ENCODE results near the gene PDK3.

Gene PDK3

DNA sequence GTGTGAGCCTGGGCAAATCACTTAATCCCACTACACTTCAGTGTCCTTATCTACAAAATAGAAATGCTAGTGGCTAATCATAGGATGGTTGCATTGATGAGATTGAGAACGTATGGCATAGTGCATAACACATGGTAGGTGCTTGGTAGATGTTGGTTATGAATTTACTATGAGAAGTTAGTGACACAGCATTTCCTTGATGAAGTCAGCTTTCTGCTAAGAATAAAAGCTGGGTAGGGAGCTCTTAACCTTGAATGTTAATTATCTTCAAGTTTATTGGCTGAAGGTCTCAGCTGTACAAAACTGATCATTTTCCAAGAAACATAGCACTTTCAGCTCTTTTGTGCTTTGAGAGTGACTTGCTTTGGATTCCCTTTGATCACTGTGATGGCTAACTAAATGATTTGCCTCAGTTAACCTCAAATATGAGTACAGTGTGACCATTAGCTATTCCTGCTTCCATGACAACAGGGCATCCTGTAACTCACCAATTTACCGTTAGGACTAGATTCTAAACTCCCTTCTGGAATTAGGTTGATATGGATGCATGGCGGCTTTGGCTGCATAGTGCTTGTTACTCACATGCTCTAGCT is 17.8 kb downstream of the PDK3 start:
- no peak for DNase-seq (ENCODE audit: low read depth)

DNA sequence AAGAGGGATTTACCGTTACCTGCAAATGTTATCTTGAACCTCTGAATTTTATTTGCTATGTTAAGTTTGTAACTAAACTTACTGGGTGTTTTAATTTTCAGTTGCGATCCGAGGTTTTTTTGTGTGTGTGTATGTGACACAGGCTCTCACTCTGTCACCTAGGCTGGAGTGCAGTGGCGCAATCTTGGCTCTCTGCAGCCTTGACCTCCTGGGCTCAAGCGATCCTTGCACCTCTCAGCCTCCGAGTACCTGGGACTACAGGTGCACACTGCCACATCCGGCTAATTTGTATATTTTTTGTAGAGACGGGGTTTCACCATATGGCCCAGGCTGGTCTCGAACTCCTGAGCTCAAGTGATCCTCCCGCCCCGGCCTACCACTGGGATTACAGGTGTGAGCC is 18.5 kb downstream of the PDK3 start:
- DNase-seq (ENCODE audit: low read depth): no peak

DNA sequence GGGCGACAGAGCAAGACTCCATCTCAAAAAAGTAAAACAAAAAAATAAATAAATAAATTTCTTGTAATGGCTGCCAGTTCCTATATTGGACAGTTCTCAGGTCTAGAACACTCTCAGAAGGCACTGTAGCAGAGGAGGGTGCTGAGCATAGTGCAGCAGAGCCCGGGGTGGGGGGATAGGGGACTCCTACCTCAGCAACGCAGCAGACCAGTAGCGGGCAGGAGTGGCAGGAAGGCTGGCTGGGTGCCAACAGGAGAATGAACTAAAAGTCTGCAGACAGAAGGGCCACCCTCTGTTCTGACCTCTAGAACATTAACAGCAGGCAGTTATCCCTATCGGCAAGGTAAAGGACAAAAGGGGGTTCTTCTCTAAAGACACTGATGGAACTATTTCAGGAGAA is 20.2 kb downstream of the PDK3 start:
- DNase-seq (ENCODE audit: low read depth): no peak

DNA sequence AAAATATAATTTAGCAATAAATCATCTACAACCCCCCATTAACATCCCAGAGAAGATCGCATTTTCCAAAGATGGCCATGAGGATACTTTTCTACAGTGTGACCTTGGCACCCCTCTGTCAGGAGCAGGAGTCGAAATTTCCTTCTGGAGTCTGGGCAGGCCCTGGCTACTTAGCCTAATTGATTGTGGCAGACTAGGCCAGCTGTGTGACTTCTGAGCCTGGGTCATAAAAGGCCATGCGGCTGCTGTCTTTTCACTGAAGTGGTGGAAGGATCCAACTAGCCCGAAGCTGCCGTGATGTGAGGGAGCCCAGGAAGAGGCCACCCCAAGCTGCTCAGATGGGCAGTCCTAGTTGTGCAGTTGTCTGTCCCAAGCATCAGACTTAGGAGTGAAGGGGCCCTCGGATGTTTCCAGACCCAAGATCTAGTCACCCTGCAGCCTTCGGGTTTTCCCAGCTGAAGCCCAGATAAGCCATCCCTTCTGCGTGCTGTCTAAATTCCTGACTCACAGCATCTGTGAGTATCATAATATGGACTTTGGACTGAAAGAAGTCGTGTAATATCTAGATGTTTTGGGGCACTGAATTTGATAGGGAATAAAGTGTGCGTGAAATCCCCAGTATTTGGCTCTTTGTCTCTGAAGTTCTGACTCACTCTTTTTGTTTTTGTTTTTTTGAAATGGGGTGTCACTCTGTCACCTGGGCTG is 21.0 kb downstream of the PDK3 start:
- DNase-seq (ENCODE audit: low read depth): no peak

DNA sequence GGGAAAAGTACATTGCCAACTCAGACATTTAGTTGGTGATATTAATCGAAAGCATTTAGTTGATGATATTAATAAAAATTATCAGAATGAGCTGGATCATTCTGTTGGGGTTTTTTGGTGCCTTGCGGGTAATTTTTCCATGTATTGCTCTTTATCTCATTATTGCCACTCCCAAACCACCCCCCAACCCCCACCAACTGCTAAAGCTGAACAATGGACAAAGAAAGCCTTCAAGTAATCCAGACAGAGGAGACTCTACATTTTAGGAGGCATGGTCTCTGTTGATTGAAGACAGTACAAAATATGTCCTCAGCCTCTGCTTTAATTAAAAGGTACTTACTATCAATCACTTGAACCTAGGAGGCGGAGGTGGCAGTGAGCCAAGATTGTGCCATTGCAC is 22.5 kb downstream of the PDK3 start:
- no peak for DNase-seq (ENCODE audit: low read depth)

DNA sequence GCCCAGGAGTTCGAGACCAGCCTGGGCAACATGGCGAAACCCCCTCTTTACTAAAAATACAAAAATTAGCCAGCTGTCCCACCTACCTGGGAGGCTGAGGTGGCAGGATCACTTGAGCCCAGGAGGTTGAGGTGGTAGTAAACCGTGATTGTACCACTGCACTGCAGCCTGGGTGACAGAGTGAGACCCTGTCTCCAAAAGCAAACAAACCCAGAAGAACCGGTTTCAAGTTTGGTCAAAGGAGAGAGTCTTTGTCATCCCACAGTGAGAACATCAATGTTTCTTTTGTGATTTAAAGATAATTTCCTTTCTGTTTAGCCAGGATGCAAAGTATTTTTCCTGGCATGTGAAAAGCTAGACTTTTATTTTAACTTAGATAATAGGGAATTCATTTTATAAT is 26.7 kb downstream of the PDK3 start:
- DNase-seq (ENCODE audit: low read depth): no peak

DNA sequence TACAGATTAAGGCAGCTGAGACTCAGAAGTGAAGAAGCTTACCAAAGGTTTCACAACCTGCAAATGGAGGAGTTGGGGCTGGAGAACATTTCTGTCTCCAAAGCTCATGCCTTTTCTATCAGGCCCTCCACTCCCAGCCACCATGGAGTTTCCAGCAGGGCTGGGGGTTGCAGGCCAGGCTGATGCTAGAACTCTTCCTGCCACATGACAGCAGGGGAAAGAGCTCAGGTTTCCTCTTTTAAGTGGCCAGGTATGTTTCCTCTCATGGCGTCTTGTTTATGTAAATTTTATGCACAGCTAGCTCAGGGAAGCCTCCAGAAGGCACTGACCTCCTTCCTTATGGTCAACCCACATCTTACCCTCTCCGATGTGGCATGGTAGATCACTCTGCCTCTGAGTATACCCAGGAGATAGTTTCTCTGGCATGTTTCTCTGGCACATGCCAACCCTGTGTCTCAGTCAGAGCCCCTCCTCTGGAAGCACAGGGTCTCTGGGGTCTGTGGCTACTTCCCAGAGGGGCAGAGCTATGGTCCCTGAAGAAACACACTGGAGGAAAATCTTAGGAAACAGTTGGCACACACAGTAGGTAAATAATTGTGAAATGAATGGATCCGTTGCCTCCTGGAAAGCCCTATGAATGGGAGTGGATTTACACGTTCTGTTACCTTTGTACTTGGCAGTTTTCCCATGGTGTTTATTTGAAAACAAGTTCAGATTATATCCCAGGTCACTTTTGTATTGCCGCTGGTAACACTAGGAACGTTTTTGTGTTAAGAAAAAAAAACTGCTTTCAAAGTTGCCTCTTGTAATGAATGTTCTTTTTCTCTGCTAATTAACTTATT is 28.9 kb downstream of the PDK3 start:
- DNase-seq (ENCODE audit: low read depth): no peak

DNA sequence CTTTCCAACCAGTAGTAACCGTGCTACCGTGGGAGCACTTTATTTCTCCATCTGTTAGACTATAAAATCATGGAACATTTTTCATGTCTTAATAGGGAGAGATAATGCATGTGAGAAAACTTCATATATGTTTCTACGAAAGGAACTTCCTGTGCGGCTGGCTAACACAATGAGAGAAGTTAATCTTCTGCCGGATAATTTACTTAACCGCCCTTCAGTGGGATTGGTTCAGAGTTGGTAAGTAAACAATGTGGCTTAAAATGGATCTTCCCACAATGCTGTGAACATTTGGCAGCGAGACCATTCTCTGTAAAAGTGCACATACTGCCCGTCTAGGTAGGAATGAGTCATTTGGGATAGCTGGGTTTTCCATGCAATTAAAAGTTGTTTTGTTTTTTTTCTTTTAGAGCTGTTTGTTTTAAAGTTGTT is 29.6 kb downstream of the PDK3 start:
- no peak for DNase-seq (ENCODE audit: low read depth)

DNA sequence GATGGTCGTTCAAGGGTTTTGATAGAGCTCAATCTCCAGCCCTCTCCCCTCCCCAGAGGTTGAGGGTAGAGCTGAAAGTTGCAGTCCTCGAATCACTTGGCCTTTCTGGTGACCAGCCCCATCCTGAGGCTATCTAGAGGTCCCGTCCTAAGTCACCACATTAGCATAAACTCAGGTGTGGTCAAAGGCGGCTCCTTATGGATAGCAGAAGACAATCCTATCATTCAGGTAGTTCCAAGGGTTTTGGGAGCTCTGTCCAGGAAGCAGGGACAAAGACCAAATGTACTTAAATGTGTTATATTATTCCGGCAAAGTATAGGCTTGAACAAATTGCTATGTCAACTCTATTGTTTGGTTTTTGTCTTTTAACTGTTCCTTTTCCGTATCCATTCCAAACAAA is 30.6 kb downstream of the PDK3 start:
- DNase-seq (ENCODE audit: low read depth): no peak

DNA sequence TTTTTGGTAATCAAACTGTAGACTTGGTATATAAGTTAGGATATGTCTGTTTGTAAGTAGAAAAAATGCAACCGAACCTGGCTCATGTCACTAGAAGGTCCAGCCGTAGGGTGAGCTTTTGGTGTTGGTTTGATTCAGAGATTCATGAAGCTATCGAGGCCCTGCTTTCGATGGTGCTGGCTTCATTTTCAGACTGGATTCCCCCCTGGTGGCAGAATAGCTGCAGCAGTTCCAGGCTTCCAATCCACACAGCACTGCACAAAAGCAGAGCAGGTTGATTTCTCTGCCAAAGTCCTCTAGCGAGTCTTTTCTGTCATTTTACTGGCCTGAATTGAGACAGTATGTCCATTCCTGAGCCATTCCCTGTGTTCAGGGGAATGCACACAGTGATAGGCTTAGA is 33.1 kb downstream of the PDK3 start:
- no peak for DNase-seq (ENCODE audit: low read depth)

DNA sequence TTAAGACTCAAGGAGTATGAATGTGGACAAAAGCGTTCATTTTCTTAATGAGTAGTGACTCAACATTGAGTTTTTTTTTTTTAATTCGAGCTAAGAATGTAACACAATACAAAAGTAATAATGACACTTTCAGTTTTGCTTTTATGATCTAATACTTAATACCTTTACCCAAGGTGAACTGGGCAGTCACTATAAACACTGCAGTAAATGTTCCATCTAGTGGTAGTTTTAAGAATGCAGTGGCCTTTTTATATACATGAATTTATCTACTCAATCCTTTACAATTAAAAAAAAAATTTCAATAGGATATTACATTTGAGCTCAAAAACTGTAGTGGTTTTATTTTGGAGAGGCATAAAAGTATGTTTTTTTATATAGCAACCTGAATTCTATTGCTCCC is 33.9 kb downstream of the PDK3 start:
- DNase-seq (ENCODE audit: low read depth): no peak

DNA sequence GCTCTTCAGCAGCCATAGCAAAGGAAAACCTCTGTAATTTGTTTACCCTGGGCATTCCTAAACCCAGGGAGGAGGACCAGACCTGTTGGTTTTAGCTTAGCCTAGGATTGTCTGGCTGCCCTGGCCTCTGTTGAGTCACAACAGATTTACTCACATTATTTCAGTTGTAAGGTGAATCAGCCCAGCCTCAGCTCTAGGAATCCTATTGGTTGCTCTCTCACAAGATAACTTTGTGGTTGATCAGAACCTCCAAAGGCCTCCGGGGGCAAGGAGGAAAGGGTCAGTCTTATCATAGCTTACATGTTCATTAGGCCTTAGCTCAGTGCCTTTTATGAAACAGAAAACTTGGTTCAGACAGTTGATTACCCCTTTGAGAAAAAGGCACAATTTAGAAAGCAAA is 41.0 kb downstream of the PDK3 start:
- peak; percentile 6 for DNase-seq (ENCODE audit: low read depth)

DNA sequence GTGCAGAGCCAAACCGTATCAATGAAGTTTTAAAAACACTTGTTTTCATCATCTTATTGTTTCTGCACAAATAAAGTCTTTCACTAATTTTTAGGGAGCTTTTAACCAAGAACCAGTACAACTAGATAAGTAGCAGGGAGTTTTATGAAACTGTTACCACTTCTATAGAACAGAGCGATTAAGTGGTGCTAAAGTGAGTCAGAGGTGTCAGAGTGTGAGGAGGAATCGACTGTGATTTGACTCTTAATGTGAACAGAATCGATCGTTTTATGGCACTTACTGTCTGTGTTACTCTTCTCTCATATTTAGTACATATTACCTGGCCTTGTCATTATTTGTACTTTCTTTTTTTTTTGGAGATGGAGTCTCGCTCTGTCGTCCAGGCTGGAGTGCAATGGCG is 43.3 kb downstream of the PDK3 start:
- DNase-seq (ENCODE audit: low read depth): no peak

DNA sequence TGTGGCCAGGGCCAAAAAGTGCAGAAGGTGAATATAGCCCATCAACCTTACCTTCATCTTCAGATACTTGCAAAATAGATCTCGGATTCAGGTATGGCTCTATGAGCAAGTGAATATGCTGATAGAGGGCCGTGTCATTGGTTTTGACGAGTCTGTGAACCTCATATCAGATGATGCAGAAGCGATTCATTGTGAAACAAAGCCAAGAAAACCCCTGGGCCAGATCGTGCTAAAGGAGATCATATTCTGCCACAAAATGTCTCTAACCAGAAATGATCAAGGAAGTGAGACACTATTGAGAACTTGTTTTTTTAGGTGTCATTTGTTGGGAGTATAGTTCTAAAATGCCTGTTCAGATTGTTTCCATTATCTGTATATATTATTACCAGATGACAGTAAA is 48.3 kb downstream of the PDK3 start:
- DNase-seq (ENCODE audit: low read depth): peak; percentile 18

DNA sequence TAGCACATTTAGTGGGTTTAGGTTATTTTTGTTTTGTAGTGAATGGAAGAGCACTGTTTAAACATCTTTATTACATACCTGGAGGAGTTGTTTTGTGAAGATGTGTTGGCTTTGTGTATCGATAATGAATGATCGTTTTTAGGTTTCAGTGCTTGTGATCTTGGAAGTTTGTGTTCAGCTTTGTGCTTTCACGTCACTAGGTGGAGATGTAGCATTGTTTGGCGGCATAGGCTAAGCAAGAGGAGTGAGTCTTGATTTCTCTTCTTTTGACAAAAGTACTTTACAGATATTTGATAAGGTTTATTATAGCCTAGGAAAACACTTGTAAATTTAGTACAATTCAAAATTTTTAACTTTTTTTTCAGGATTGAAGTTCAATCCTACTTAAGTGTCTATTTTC is 50.4 kb downstream of the PDK3 start:
- DNase-seq (ENCODE audit: low read depth): no peak

DNA sequence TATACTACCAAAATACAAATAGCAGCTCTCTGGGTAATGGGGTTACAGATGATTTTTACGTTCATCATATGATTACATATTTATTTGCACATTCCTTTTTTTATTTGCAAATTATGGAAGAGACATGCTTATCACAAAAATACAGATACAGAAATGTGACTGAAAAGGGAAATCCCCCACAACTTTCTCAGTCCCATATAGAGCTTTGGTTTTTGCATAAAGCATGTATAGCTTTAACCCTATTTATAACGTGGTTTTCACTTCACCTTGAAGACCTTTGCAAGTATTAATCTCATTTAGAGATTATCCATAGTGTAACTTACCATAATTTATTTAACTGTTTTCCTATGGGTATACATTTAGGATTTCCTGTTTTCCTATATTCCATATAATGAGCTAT is 55.4 kb downstream of the PDK3 start:
- DNase-seq (ENCODE audit: low read depth): no peak

DNA sequence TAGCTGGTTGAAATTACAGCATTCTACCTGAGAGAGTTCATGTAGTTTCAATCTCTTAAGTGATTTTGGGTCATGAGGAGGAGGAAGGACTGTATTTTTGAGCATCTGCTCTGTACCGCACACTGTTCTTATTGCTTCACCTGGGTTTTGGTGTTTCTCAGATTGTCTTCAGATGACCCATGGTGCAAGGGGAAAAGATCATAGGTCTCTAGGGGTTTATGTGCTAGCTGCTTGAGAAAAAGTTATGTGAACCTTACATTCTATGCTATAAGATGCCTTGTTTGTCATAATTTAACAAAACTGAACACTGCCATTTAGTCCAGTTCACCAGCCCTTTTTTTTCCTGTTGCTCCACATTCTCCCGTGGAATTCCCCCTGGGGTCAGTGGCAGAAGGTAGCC is 60.4 kb downstream of the PDK3 start:
- DNase-seq (ENCODE audit: low read depth): no peak

DNA sequence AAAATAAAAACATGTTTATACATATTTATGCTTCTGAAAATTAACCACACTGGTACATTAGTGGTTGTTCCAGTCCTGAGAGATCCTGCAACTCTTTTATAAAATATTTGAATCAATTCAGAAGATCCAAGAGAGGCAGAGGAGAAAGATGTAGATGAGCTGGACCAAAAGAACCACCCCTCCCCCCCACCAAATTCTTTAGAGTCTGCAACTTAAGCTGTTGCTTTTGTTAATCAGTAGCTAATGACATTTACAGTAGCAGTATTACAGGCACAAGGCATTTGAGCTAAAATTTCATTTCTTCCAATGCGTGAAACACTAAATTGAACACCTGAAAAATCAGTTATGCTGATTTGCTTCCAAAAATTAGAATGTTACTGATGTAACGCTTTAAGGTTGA is 61.5 kb downstream of the PDK3 start:
- no peak for DNase-seq (ENCODE audit: low read depth)

DNA sequence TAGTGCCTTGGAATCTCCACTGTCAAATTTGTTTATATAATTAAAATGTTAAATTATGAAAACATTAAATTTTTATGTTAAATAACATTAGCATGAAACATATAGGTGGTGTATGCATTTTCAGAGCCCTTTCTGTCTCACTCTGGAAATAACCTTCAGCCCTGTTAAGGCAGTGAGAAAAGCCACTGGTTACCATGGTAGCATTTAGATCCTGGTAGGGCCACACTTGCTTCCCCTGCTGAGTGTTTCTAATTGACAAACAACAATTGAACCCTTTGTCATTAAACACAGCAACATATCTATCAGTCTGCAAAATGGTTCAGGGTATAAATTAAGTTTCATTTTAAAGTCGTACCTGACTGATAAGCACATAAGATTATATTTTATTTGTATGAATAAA is 63.5 kb downstream of the PDK3 start:
- DNase-seq (ENCODE audit: low read depth): no peak

DNA sequence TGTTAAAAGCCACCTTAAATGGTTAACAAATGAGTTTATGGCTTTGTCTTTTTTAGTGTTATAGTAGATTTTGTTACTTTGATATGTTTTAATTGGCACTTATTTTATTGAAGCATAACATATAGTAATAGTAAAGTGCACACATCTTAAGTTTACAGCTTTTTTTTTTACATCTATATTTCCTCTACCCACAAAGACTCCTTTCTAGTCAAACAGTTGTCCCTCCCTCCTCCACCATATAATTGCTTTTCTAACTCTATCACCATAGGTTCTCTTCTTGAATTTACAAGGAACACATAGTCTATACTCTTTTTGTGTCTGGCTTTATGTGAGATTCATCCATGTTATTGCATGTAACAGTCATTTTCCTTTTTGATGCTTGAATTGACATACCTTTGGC is 71.5 kb downstream of the PDK3 start:
- no peak for DNase-seq (ENCODE audit: low read depth)

DNA sequence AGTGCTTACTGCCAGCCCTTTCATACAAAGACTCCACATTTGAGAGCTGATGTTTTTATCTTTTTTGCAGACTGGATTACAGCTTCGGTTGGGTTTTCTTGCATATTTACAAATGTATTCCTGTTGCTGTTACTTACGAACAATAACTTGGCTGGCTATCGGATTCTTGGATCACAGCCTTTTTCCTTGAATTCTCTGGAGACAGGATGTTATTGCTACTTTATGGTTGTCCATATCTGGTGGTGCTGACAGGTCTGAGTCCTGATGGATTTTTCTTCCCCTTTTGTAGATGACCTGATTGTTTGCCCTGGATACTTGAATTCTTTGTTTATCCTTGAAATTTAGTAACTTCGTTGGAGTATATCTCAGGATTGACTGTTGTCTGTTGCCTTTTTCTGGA is 77.7 kb downstream of the PDK3 start:
- no peak for DNase-seq (ENCODE audit: low read depth)

DNA sequence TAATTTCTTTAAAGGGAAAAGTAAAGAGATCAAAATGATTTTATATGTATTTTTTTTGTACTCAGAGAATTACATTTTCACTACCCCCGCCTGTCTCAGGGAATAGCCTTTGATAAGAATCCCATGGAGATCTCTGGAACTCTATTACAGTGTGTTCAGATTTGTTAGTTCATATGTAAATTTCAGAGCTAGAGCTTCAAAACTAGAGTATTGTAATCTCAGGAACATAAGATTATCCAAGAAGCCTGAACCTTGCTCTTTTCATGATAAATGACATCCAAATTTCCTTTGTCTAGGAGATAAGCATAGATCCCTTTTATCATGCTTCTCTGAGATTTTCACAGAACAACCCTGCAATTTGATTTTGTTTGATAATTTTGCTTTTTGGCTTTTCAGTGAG is 82.9 kb downstream of the PDK3 start:
- no peak for DNase-seq (ENCODE audit: low read depth)

DNA sequence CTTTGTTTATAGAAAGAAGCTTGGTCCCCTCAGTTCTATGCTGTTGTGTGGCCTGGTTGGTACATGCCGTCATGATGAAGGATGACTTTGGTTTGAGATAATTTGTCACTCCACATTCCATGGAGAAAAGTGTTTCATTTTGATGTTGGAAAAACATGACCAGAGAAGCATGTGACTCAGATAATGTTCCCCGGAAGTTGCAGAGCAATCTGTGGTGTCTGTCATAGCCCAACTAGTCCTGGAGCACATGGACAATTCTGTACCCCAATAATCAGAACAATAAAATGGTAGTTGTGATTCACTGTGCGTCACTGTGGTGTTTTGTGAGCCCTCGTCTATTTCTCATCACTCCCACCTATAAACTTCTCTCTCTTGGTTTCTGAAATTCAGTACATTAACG is 85.1 kb downstream of the PDK3 start:
- DNase-seq (ENCODE audit: low read depth): no peak

Measured in activated T-cell treated with anti-CD3 and anti-CD28 coated beads for 48 hours (primary cell).